Sigmoid colon (tissue), 4 donors: Measurements from ENCODE around the gene PCDH15.

Source experiments
- CTCF ChIP-seq, 4 experiments: fragments of 450-650 bp in 3 of 4; fragments of 200-600 bp in 1 of 4; IDR thresholded peaks; one replicate each; pipeline ENCODE4 v1.5.1; 2016 to 2019; ENCODE audit warnings: antibody characterized with exemption in 4 of 4, mild to moderate bottlenecking in 3 of 4, moderate library complexity in 2 of 4
- EP300 ChIP-seq, 4 donors: sonication (generic); formaldehyde crosslinking; IDR thresholded peaks; one replicate each; pipeline ENCODE4 v1.6.1; 2017; ENCODE audit warnings: antibody characterized with exemption in 4 of 4
- POLR2A ChIP-seq, 2 donors: fragments of 450-650 bp; IDR thresholded peaks; one replicate each; pipeline ENCODE4 v1.6.1; 2016; ENCODE audit warnings: antibody characterized with exemption in 2 of 2, mild to moderate bottlenecking in 2 of 2, moderate library complexity in 2 of 2
- POLR2AphosphoS5 ChIP-seq, 4 donors: sonication (generic); formaldehyde crosslinking; IDR thresholded peaks; one replicate each; pipeline ENCODE4 v1.6.1; 2017; ENCODE audit warnings: antibody characterized with exemption in 4 of 4

- TF ChIP-seq POLR2A (IDR thresholded peaks at IDR 0.05) (no peak), CTCF (IDR thresholded peaks at IDR 0.05) (no peak), EP300 (IDR thresholded peaks at IDR 0.05) (no peak), POLR2AphosphoS5 (IDR thresholded peaks at IDR 0.05) (no peak)
These were observed 28.4 kb downstream of the PCDH15 start for GRCh38 chr10:54772468-54773122.
